ENCODE measurements around the gene SCNN1A. TPM values are rescaled to one million over a fixed set of nuclear protein-coding genes. Genes with fewer than 3 reads are reported as not detected.

SCNN1A gene
- total and polyA plus RNA-seq, 12 donors, result 0.11 to 38.0 (median 12.3) TPM

GRCh38 chr12:6396031-6396430, 20.7 kb upstream of the SCNN1A start:
- intact Hi-C loops (cut with DNase I), result no loop called here
- TF ChIP-seq, protein P1, sequence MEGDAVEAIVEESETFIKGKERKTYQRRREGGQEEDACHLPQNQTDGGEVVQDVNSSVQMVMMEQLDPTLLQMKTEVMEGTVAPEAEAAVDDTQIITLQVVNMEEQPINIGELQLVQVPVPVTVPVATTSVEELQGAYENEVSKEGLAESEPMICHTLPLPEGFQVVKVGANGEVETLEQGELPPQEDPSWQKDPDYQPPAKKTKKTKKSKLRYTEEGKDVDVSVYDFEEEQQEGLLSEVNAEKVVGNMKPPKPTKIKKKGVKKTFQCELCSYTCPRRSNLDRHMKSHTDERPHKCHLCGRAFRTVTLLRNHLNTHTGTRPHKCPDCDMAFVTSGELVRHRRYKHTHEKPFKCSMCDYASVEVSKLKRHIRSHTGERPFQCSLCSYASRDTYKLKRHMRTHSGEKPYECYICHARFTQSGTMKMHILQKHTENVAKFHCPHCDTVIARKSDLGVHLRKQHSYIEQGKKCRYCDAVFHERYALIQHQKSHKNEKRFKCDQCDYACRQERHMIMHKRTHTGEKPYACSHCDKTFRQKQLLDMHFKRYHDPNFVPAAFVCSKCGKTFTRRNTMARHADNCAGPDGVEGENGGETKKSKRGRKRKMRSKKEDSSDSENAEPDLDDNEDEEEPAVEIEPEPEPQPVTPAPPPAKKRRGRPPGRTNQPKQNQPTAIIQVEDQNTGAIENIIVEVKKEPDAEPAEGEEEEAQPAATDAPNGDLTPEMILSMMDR (IDR thresholded peaks at IDR 0.05), result no peak
- TF ChIP-seq POLR2A (IDR thresholded peaks at IDR 0.05), result no peak
- H3K9me3 ChIP-seq (replicated peaks in 1 of 3), result no peaks in the 10 kb centered on the region
- no peak for DNase-seq
- 82 to 96% (median 88%) methylated on average over 2 of the region's 2 CpGs for WGBS, 4 donors
- no peaks in the 10 kb centered on the region for H3K27me3 ChIP-seq
- H3K27ac ChIP-seq, result no peak overlapping the region
- H3K4me1 ChIP-seq (replicated peaks in 1 of 2), result peaks cover 7 to 9% of the 10 kb centered on the region in 2 donors
- no peak overlapping the region for H3K4me3 ChIP-seq
- H3K36me3 ChIP-seq (replicated peaks in 1 of 2), result peaks cover 0 to 8% of the 10 kb centered on the region in 2 donors

DNA sequence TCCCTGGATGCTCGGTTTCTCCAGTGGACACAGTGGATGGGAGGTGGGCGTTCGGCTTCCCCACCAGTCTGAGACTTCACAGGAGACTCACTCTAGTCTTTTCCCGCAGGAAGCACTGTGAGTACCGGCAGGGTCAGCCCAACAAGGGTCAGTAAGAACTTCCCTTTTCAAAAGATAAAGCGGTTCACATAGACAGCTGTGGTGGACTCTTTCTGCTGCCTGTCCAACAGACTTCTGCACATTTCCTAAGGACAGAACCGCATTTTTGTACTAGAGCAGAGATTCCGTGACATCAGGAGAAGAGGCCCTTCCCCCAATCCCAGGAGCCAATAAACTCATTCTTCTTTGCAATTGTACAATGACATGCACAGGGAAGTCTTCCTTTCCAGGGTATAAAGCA, 19.0 kb upstream of the SCNN1A start:
- 59 to 81% (median 64%) methylated on average over 8 of the region's 8 CpGs for WGBS, 4 donors
- no peaks in the 10 kb centered on the region for H3K27me3 ChIP-seq
- intact Hi-C loops (cut with DNase I), result no loop called here

GRCh38 chr12:6393109-6393508, 17.7 kb upstream of the SCNN1A start:
- H3K27ac ChIP-seq, result peak overlapping the region in 1 of 5 donors; percentile 75

More for the DNA sequence above, 19.0 kb upstream of the SCNN1A start:
- no peaks in the 10 kb centered on the region for H3K9me3 ChIP-seq (replicated peaks in 1 of 3)
- TF ChIP-seq, protein P1 (IDR thresholded peaks at IDR 0.05), result no peak
- TF ChIP-seq POLR2A (IDR thresholded peaks at IDR 0.05), result peak; percentile 7 to 41
- H3K27ac ChIP-seq, result peak overlapping the region in 3 of 5 donors; percentile 43 to 75 (median 47)
- H3K4me3 ChIP-seq, result no peak overlapping the region
- H3K4me1 ChIP-seq (replicated peaks in 1 of 2), result peaks cover 7 to 9% of the 10 kb centered on the region in 2 donors
- H3K36me3 ChIP-seq (replicated peaks in 1 of 2), result peaks cover 0 to 23% of the 10 kb centered on the region in 2 donors
- peak in 2 of 7 donors; percentile 34 to 46 for DNase-seq

GRCh38 chr12:6392504-6392903, 17.1 kb upstream of the SCNN1A start:
- H3K9me3 ChIP-seq (replicated peaks in 1 of 3), result no peaks in the 10 kb centered on the region
- H3K4me3 ChIP-seq, result no peak overlapping the region
- WGBS, 4 donors, result 51 to 56% (median 54%) methylated on average over 6 of the region's 6 CpGs
- no peaks in the 10 kb centered on the region for H3K27me3 ChIP-seq
- H3K36me3 ChIP-seq (replicated peaks in 1 of 2), result peaks cover 0 to 42% of the 10 kb centered on the region in 2 donors
- intact Hi-C loops (cut with DNase I), result no loop called here
- peaks cover 7 to 9% of the 10 kb centered on the region in 2 donors for H3K4me1 ChIP-seq (replicated peaks in 1 of 2)
- TF ChIP-seq, protein P1 (IDR thresholded peaks at IDR 0.05), result no peak
- no peak for TF ChIP-seq POLR2A (IDR thresholded peaks at IDR 0.05)
- no peak overlapping the region for H3K27ac ChIP-seq
- peak in 1 of 7 donors; percentile 28 for DNase-seq

More at GRCh38 chr12:6393109-6393508, 17.7 kb upstream of the SCNN1A start:
- Histone ChIP-seq H3K4me1 (replicated peaks in 1 of 2) (peaks cover 7 to 9% of the 10 kb centered on the region in 2 donors), H3K36me3 (replicated peaks in 1 of 2) (peaks cover 0 to 36% of the 10 kb centered on the region in 2 donors), H3K9me3 (replicated peaks in 1 of 3) (no peaks in the 10 kb centered on the region), H3K27me3 (no peaks in the 10 kb centered on the region), H3K4me3 (no peak overlapping the region)
- DNase-seq, result no peak
- TF ChIP-seq, protein P1 (IDR thresholded peaks at IDR 0.05), result no peak
- TF ChIP-seq POLR2A (IDR thresholded peaks at IDR 0.05), result no peak
- intact Hi-C loops (cut with DNase I), result no loop called here
- 74 to 93% (median 79%) methylated on average over 5 to 7 of the region's 7 CpGs for WGBS, 4 donors

All from adrenal gland (tissue), 12 donors.